MM.1S (cell line): ENCODE data around the gene ADAMTSL3.
"Not testable (repeated sequence)": the region's sequence is repeated elsewhere in the genome, so short reads cannot be mapped to it uniquely, and the experiment has no call there.

Source experiments
- DNase-seq: peaks from one replicate; pipeline ENCODE4 v3.0.0-alpha.2; 2015
- H2AFZ ChIP-seq: fragments of 300-600 bp; sonication (generic); 2 replicates; pipeline ENCODE4 v1.6.0; 2016; ENCODE audit warnings: antibody characterized with exemption, low read length
- H3F3A ChIP-seq: fragments of 300-600 bp; sonication (generic); 2 replicates; pipeline ENCODE4 v1.6.1; 2016; ENCODE audit warnings: mild to moderate bottlenecking, antibody characterized with exemption, low read length, moderate library complexity, mixed read lengths; ENCODE audit not compliant: insufficient read depth
- H3K27ac ChIP-seq: fragments of 300-600 bp; sonication (generic); 2 replicates; pipeline ENCODE4 v1.5.1; 2016; ENCODE audit warnings: mild to moderate bottlenecking, low read length
- H3K27me3 ChIP-seq: fragments of 300-600 bp; sonication (generic); replicated peaks from 2 replicates; pipeline ENCODE4 v1.6.0; 2016; ENCODE audit warnings: low read length; ENCODE audit not compliant: insufficient read depth
- H3K36me3 ChIP-seq: fragments of 300-600 bp; sonication (generic); replicated peaks from 2 replicates; pipeline ENCODE4 v1.6.1; 2016; ENCODE audit warnings: mild to moderate bottlenecking, low read length, mixed read lengths; ENCODE audit not compliant: insufficient read depth
- H3K4me1 ChIP-seq: fragments of 300-600 bp; sonication (generic); 2 replicates; pipeline ENCODE4 v1.6.1; 2016; ENCODE audit warnings: low read length, mixed read lengths
- H3K4me2 ChIP-seq: fragments of 300-600 bp; sonication (generic); 2 replicates; pipeline ENCODE4 v1.6.0; 2016; ENCODE audit warnings: low read depth, low read length
- H3K4me3 ChIP-seq: fragments of 300-600 bp; sonication (generic); 2 replicates; pipeline ENCODE4 v1.5.1; 2016; ENCODE audit warnings: low read length, mixed read lengths
- H3K79me2 ChIP-seq: fragments of 300-600 bp; sonication (generic); 2 replicates; pipeline ENCODE4 v1.6.1; 2016; ENCODE audit warnings: mixed run types, low read length, mixed read lengths
- H3K9ac ChIP-seq: fragments of 300-600 bp; sonication (generic); 2 replicates; pipeline ENCODE4 v1.6.1; 2016; ENCODE audit warnings: low read length, mixed read lengths
- H3K9me2 ChIP-seq: fragments of 300-600 bp; sonication (generic); replicated peaks from 2 replicates; pipeline ENCODE4 v1.6.1; 2016; ENCODE audit warnings: mild to moderate bottlenecking, low read length, mixed read lengths; ENCODE audit not compliant: insufficient read depth
- H3K9me3 ChIP-seq: fragments of 300-600 bp; sonication (generic); replicated peaks from 2 replicates; pipeline ENCODE4 v1.6.1; 2016; ENCODE audit warnings: mild to moderate bottlenecking, low read length, mixed read lengths; ENCODE audit not compliant: insufficient read depth
- H4K20me1 ChIP-seq: fragments of 300-600 bp; sonication (generic); 2 replicates; pipeline ENCODE4 v1.6.1; 2016; ENCODE audit warnings: mild to moderate bottlenecking, low read length, moderate library complexity, mixed read lengths; ENCODE audit not compliant: insufficient read depth
- CTCF ChIP-seq: fragments of 300-600 bp; sonication (generic); IDR thresholded peaks from 2 replicates; pipeline ENCODE4 v1.5.1; 2016; ENCODE audit warnings: antibody characterized with exemption, low read length, mixed read lengths
- EZH2 ChIP-seq: fragments of 300-600 bp; sonication (generic); optimal IDR thresholded peaks from 2 replicates; pipeline ENCODE3; 2017; ENCODE audit warnings: low read depth, mild to moderate bottlenecking, antibody characterized with exemption, low read length, mixed read lengths
- EZH2phosphoT487 ChIP-seq: fragments of 300-600 bp; sonication (generic); IDR thresholded peaks from 2 replicates; pipeline ENCODE4 v1.6.1; 2018; ENCODE audit warnings: antibody characterized with exemption, low read length

The ADAMTSL3 gene

GRCh38 chr15:83698294-83698693, 44.4 kb downstream of the ADAMTSL3 start:
- DNase-seq: no peak
- H3K27me3 ChIP-seq: no peaks in the 10 kb centered on the region
- H3K4me3 ChIP-seq: no peak overlapping the region
- no peaks in the 10 kb centered on the region for H3K79me2 ChIP-seq
- H3K9me2 ChIP-seq: no peaks in the 10 kb centered on the region
- no peaks in the 10 kb centered on the region for H3K9me3 ChIP-seq
- H3K9ac ChIP-seq: no peak overlapping the region
- no peak overlapping the region for H2AFZ ChIP-seq
- H3K4me2 ChIP-seq: no peak overlapping the region
- TF ChIP-seq EZH2 (no peak), CTCF (no peak)
- no peaks in the 10 kb centered on the region for H3K4me1 ChIP-seq
- H3K36me3 ChIP-seq: no peaks in the 10 kb centered on the region
- H4K20me1 ChIP-seq: no peaks in the 10 kb centered on the region
- no peaks in the 10 kb centered on the region for H3F3A ChIP-seq
- H3K27ac ChIP-seq: no peak overlapping the region

GRCh38 chr15:83699028-83699427, 45.1 kb downstream of the ADAMTSL3 start:
- H3F3A ChIP-seq: no peaks in the 10 kb centered on the region
- no peaks in the 10 kb centered on the region for H3K9me2 ChIP-seq
- no peak overlapping the region for H3K4me3 ChIP-seq
- TF ChIP-seq EZH2phosphoT487 (no peak), EZH2 (no peak), CTCF (no peak)
- H3K4me2 ChIP-seq: no peak overlapping the region
- H3K27ac ChIP-seq: no peak overlapping the region
- H4K20me1 ChIP-seq: no peaks in the 10 kb centered on the region
- H3K9ac ChIP-seq: no peak overlapping the region
- H3K27me3 ChIP-seq: no peaks in the 10 kb centered on the region
- no peaks in the 10 kb centered on the region for H3K9me3 ChIP-seq
- no peak for DNase-seq
- H3K36me3 ChIP-seq: no peaks in the 10 kb centered on the region
- no peaks in the 10 kb centered on the region for H3K79me2 ChIP-seq
- no peak overlapping the region for H2AFZ ChIP-seq
- H3K4me1 ChIP-seq: no peaks in the 10 kb centered on the region

GRCh38 chr15:83700082-83700481, 46.2 kb downstream of the ADAMTSL3 start:
- Histone ChIP-seq H2AFZ (no peak overlapping the region), H3F3A (no peaks in the 10 kb centered on the region), H3K4me3 (no peak overlapping the region), H3K4me1 (no peaks in the 10 kb centered on the region), H3K4me2 (no peak overlapping the region), H3K27ac (no peak overlapping the region), H3K9me2 (no peaks in the 10 kb centered on the region), H3K9ac (no peak overlapping the region), H3K9me3 (no peaks in the 10 kb centered on the region), H3K36me3 (no peaks in the 10 kb centered on the region), H4K20me1 (no peaks in the 10 kb centered on the region), H3K79me2 (no peaks in the 10 kb centered on the region), H3K27me3 (no peaks in the 10 kb centered on the region)
- DNase-seq: no peak
- TF ChIP-seq CTCF (no peak), EZH2 (no peak), EZH2phosphoT487 (no peak)

GRCh38 chr15:83702314-83702713, 48.4 kb downstream of the ADAMTSL3 start:
- not testable (repeated sequence) for H3K36me3 ChIP-seq, H3K27me3 ChIP-seq, H3K9ac ChIP-seq, H3K9me2 ChIP-seq, H3K9me3 ChIP-seq, H2AFZ ChIP-seq, H3K4me2 ChIP-seq, H3F3A ChIP-seq, H3K4me1 ChIP-seq, H4K20me1 ChIP-seq, DNase-seq, H3K27ac ChIP-seq, H3K79me2 ChIP-seq, H3K4me3 ChIP-seq
